ENCODE measurements around the gene TRPC1.

Gene TRPC1

GRCh38 chr3:142768338-142768737 is 44.5 kb downstream of the TRPC1 start:
- DNase-seq: no peak

GRCh38 chr3:142777927-142778326 is 54.1 kb downstream of the TRPC1 start:
- no peak for DNase-seq

GRCh38 chr3:142778541-142778940 is 54.7 kb downstream of the TRPC1 start:
- DNase-seq: no peak

- no peak for DNase-seq
Observed at GRCh38 chr3:142779591-142779990, 55.8 kb downstream of the TRPC1 start.

GRCh38 chr3:142782616-142783015 is 58.8 kb downstream of the TRPC1 start:
- DNase-seq: no peak

- DNase-seq: no peak
Observed at GRCh38 chr3:142784228-142784627, 60.4 kb downstream of the TRPC1 start.

- no peak for DNase-seq
Observed at GRCh38 chr3:142785996-142786395, 62.2 kb downstream of the TRPC1 start.

- no peak for DNase-seq
Observed at GRCh38 chr3:142787719-142788118, 63.9 kb downstream of the TRPC1 start.

GRCh38 chr3:142794508-142794907 is 70.7 kb downstream of the TRPC1 start:
- DNase-seq: no peak

- DNase-seq: no peak
Observed at GRCh38 chr3:142795332-142795731, 71.5 kb downstream of the TRPC1 start.

- DNase-seq: no peak
Observed at GRCh38 chr3:142796823-142797222, 73.0 kb downstream of the TRPC1 start.

GRCh38 chr3:142801746-142802145 is 77.9 kb downstream of the TRPC1 start:
- no peak for DNase-seq

- no peak for DNase-seq
Observed at GRCh38 chr3:142802891-142803290, 79.1 kb downstream of the TRPC1 start.

GRCh38 chr3:142808103-142808917 is 84.5 kb downstream of the TRPC1 start:
- no peak for DNase-seq

- no peak for DNase-seq
Observed at GRCh38 chr3:142809259-142809658, 85.4 kb downstream of the TRPC1 start.

- DNase-seq: no peak
Observed at GRCh38 chr3:142815803-142816202, 92.0 kb downstream of the TRPC1 start.

GRCh38 chr3:142817356-142817755 is 93.5 kb downstream of the TRPC1 start:
- no peak for DNase-seq

GRCh38 chr3:142817897-142818296 is 94.1 kb downstream of the TRPC1 start:
- DNase-seq: no peak

GRCh38 chr3:142818651-142819050 is 94.8 kb downstream of the TRPC1 start:
- no peak for DNase-seq

- no peak for DNase-seq
Observed at GRCh38 chr3:142819179-142819578, 95.3 kb downstream of the TRPC1 start.

- DNase-seq: peak; percentile 36
Observed at GRCh38 chr3:142828703-142829305, 105.0 kb downstream of the TRPC1 start.

- no peak for DNase-seq
Observed at GRCh38 chr3:142837526-142837925, 113.7 kb downstream of the TRPC1 start.

GRCh38 chr3:142839831-142840230 is 116.0 kb downstream of the TRPC1 start:
- no peak for DNase-seq

- DNase-seq: no peak
Observed at GRCh38 chr3:142844339-142844977, 120.6 kb downstream of the TRPC1 start.
